GM12891 (cell line): ENCODE data around the gene DCDC1.

Experiments used
- PAX5 ChIP-seq: IDR thresholded peaks from 2 replicates; pipeline ENCODE4 v1.6.1; 2011; ENCODE audit warnings: low read length, moderate library complexity, mild to moderate bottlenecking; ENCODE audit not compliant: insufficient read depth, severe bottlenecking
- POLR2A ChIP-seq: IDR thresholded peaks from 2 replicates; pipeline ENCODE4 v1.6.1; 2011; ENCODE audit warnings: low read depth, low read length, control low read depth
- POLR2AphosphoS5 ChIP-seq: IDR thresholded peaks from 2 replicates; pipeline ENCODE4 v1.6.1; 2011; ENCODE audit warnings: low read depth, low read length, control low read depth
- SPI1 ChIP-seq: IDR thresholded peaks from 2 replicates; pipeline ENCODE4 v1.6.1; 2011; ENCODE audit warnings: low read depth, low read length, control low read depth
- TAF1 ChIP-seq: IDR thresholded peaks from 2 replicates; pipeline ENCODE4 v1.6.1; 2011; ENCODE audit warnings: low read depth, low read length, control low read depth

- TF ChIP-seq POLR2AphosphoS5 = no peak
- no peak for TF ChIP-seq POLR2A
- no peak for TF ChIP-seq PAX5
- no peak for TF ChIP-seq SPI1
- no peak for TF ChIP-seq TAF1
These were observed 476.2 kb downstream of the DCDC1 start for GRCh38 chr11:30893318-30893717.
